Osteoblast (primary cell): Measurements from ENCODE around the gene ZMAT1. TPM values are rescaled to one million over a fixed set of nuclear protein-coding genes. Genes with fewer than 3 reads are reported as not detected.

Experiments used
- DNase-seq: peaks from one replicate; pipeline ENCODE4 v3.0.0; 2011; ENCODE audit warnings: low spot score, mixed read lengths; ENCODE audit not compliant: insufficient read length; ENCODE audit errors: missing footprints
- H2AFZ ChIP-seq: 2 replicates; pipeline ENCODE4 v1.6.0; 2011; ENCODE audit warnings: mild to moderate bottlenecking, low read length
- H3K27ac ChIP-seq: 2 replicates; pipeline ENCODE4 v1.5.1; 2011; ENCODE audit warnings: mild to moderate bottlenecking, low read depth, low read length, moderate library complexity
- H3K27me3 ChIP-seq: 2 replicates; pipeline ENCODE4 v1.6.0; 2012; ENCODE audit warnings: mild to moderate bottlenecking, control low read depth, inconsistent platforms, low read length, moderate library complexity; ENCODE audit not compliant: insufficient read depth
- H3K36me3 ChIP-seq: 2 replicates; pipeline ENCODE4 v1.5.1; 2011; ENCODE audit warnings: mild to moderate bottlenecking, low read length, control low read depth, moderate library complexity; ENCODE audit not compliant: insufficient read depth
- H3K4me1 ChIP-seq: 2 replicates; pipeline ENCODE4 v1.5.1; 2011; ENCODE audit warnings: mild to moderate bottlenecking, low read length, control low read depth, moderate library complexity; ENCODE audit not compliant: insufficient read depth
- H3K4me2 ChIP-seq: 2 replicates; pipeline ENCODE4 v1.6.0; 2011; ENCODE audit warnings: mild to moderate bottlenecking, low read length; ENCODE audit not compliant: insufficient read depth
- H3K4me3 ChIP-seq: fragments of 200-600 bp; sonication (generic); 3 replicates; pipeline ENCODE4 v1.5.1; 2012; ENCODE audit warnings: mild to moderate bottlenecking, low read length, inconsistent platforms; ENCODE audit not compliant: insufficient read depth
- H3K79me2 ChIP-seq: 2 replicates; pipeline ENCODE4 v1.6.0; 2012; ENCODE audit warnings: mild to moderate bottlenecking, low read length, control low read depth, inconsistent platforms; ENCODE audit not compliant: insufficient read depth
- H3K9me3 ChIP-seq: 2 replicates; pipeline ENCODE4 v1.5.1; 2011; ENCODE audit warnings: low read depth, low read length, control low read depth
- H4K20me1 ChIP-seq: 2 replicates; pipeline ENCODE4 v1.6.0; 2012; ENCODE audit warnings: mild to moderate bottlenecking, low read length, control low read depth; ENCODE audit not compliant: insufficient read depth
- CTCF ChIP-seq: IDR thresholded peaks from 2 replicates; pipeline ENCODE4 v1.5.1; 2011; ENCODE audit warnings: mild to moderate bottlenecking, low read depth, low read length, moderate library complexity; ENCODE audit errors: extremely low read depth
- small RNA-seq: library from RNA; depleted of rRNA; stranded (forward); fragments of <200 nt; gene quantifications from one replicate; pipeline ENCODE3, GENCODE V24; 2012
- total RNA-seq: library from RNA; depleted of rRNA; stranded (reverse); fragments of >200 nt; gene quantifications from 2 replicates; pipeline ENCODE4 v1.2.3, GENCODE V29; 2012

Gene ZMAT1
- total RNA-seq, 1 donor, result 0.36 TPM

DNA sequence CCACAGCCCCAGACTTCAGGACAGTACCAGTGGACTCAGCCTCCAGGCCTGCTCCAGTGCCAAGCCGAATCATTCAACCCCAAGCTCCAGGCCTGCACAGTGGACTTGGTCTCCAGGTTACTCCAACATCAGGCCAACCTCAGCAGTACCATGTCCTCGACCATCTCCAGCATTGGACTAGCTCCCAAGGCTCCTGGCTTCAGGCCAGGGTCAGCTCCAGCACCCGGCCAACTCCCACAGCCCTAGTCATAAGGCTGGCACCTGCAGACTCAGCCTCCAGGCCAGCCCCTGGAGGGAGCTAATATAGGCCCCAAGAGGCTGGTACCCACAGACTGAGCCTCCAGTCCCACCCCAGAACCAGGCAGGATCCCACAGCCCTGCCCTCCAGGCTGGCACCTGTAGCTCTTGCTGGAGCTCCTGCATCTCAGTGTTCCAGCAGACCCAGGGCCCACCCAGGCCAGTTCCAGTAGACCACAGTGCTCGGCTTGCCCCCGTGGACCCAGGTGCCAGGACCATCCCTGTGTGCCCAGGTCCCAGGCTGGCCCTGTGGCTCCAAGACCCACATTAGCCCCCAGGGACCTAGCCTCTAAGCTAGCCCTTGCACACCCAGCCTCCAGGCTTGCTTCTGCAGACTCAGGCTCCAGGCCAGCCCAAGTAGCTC, 25.6 kb downstream of the ZMAT1 start:
- Histone ChIP-seq H3K79me2 (no peaks in the 10 kb centered on the region), H4K20me1 (no peaks in the 10 kb centered on the region), H3K4me2 (no peak overlapping the region), H3K36me3 (no peaks in the 10 kb centered on the region), H3K9me3 (peaks cover 4% of the 10 kb centered on the region), H2AFZ (no peak overlapping the region), H3K4me1 (no peaks in the 10 kb centered on the region), H3K27me3 (no peaks in the 10 kb centered on the region), H3K4me3 (no peak overlapping the region), H3K27ac (no peak overlapping the region)
- no peak for TF ChIP-seq CTCF
- no peak for DNase-seq

- Histone ChIP-seq H4K20me1 (no peaks in the 10 kb centered on the region), H3K9me3 (peaks cover 2% of the 10 kb centered on the region), H3K36me3 (no peaks in the 10 kb centered on the region), H3K79me2 (no peaks in the 10 kb centered on the region), H3K4me3 (no peak overlapping the region), H3K27ac (no peak overlapping the region), H3K4me1 (no peaks in the 10 kb centered on the region), H2AFZ (no peak overlapping the region), H3K4me2 (no peak overlapping the region), H3K27me3 (no peaks in the 10 kb centered on the region)
- TF ChIP-seq CTCF, result no peak
- no peak for DNase-seq
Observed at GRCh38 chrX:101904996-101905395, 26.8 kb downstream of the ZMAT1 start.

Small RNAs within 50 kb of the gene (small RNA-seq; reads per million reads assigned to genes)
- gene RNU6-345P, result not detected

Other genes starting within 250 kb of the ZMAT1 start
- not detected in 2 replicates for gene TCEAL2, start 193.7 kb upstream of the ZMAT1 start, total RNA-seq
- not detected in 2 replicates for gene TCEAL6, start 210.5 kb upstream of the ZMAT1 start, total RNA-seq
- not detected in 2 replicates for gene BEX5, start 223.9 kb upstream of the ZMAT1 start, total RNA-seq